Body of pancreas (tissue), 4 donors: ENCODE measurements around the gene CCDC184. TPM values are rescaled to one million over a fixed set of nuclear protein-coding genes. Genes with fewer than 3 reads are reported as not detected.

Experiments used
- ATAC-seq: fragments of 150-250 bp; one replicate; pipeline ENCODE4 v1.9.1; 2016
- DNase-seq, 4 donors: peaks; one replicate each; pipeline ENCODE4 v3.0.0-alpha.2; 2019
- H3K27ac ChIP-seq, 4 donors: fragments of 200-600 bp; sonication (generic); 1 replicate in 3 of 4; 2 replicates in 1 of 4; pipeline versions ENCODE4 v1.5.1 to v1.6.1; 2016 to 2019; ENCODE audit warnings: mild to moderate bottlenecking in 1 of 4, mixed read lengths in 1 of 4, moderate library complexity in 1 of 4
- H3K27me3 ChIP-seq, 2 donors: fragments of 200-600 bp; sonication (generic); one replicate each; pipeline ENCODE4 v1.6.0; 2016; ENCODE audit warnings: mild to moderate bottlenecking in 1 of 2
- H3K36me3 ChIP-seq, 2 donors: fragments of 200-600 bp; sonication (generic); replicated peaks in 1 of 2; 2 replicates each; pipeline ENCODE4 v1.5.1; 2016; ENCODE audit warnings: low read depth in 2 of 2; ENCODE audit not compliant: insufficient read depth in 1 of 2
- H3K4me1 ChIP-seq: fragments of 200-600 bp; sonication (generic); one replicate; pipeline ENCODE4 v1.6.0; 2016
- H3K4me3 ChIP-seq, 2 donors: fragments of 200-600 bp; sonication (generic); 1 replicate in 1 of 2; 2 replicates in 1 of 2; pipeline ENCODE4 v1.5.1; 2016 to 2019
- H3K9me3 ChIP-seq, 3 donors: fragments of 200-600 bp; sonication (generic); 1 replicate in 2 of 3; 2 replicates in 1 of 3; pipeline ENCODE4 v1.5.1; 2016
- CTCF ChIP-seq, 7 experiments: fragments of 450-650 bp in 4 of 7; fragments of 200-600 bp in 3 of 7; sonication (generic) in 3 of 7; IDR thresholded peaks; one replicate each; pipeline ENCODE4 v1.5.1; 2016 to 2019; ENCODE audit warnings: antibody characterized with exemption in 7 of 7
- POLR2A ChIP-seq, 3 donors: fragments of 450-650 bp; IDR thresholded peaks; one replicate each; pipeline ENCODE4 v1.6.1; 2016; ENCODE audit warnings: antibody characterized with exemption in 3 of 3, mild to moderate bottlenecking in 2 of 3
- WGBS, 2 donors: methylation state at CpG; one replicate each; pipeline ENCODE4 v1.1.5; 2017; 5-methylcytosine and 5-hydroxymethylcytosine counted together
- intact Hi-C: fragments of 100-400 bp; cut with DNase I; formaldehyde crosslinking; loops from one replicate; pipeline ENCODE4 v1.15.1; 2023
- total RNA-seq, 2 donors: library from RNA; depleted of rRNA; stranded (reverse); fragments of >200 nt; gene quantifications; one replicate each; pipeline ENCODE4 v1.1.0, GENCODE V29; 2016

Gene CCDC184
- total RNA-seq, 2 donors from 2014 or later: 0.26 TPM; not detected in 1

- H3K36me3 ChIP-seq: no peaks in the 10 kb centered on the region
- H3K27ac ChIP-seq: no peak overlapping the region
- intact Hi-C loops: no loop called here
- peak overlapping the region; percentile 9 to 11 for H3K4me3 ChIP-seq
- WGBS, 2 donors: 0 to 11% methylated on average over 11 to 49 of the region's 61 CpGs
- TF ChIP-seq POLR2A (IDR thresholded peaks at IDR 0.05): no peak
- TF ChIP-seq CTCF (IDR thresholded peaks at IDR 0.05): no peak
- H3K4me1 ChIP-seq: peaks cover 22% of the 10 kb centered on the region
- H3K27me3 ChIP-seq: peaks cover 0 to 20% of the 10 kb centered on the region in 2 donors
- no peaks in the 10 kb centered on the region for H3K9me3 ChIP-seq
- DNase-seq (peak in 1 of 4 donors; percentile 9), ATAC-seq (peak; percentile 15)
These were observed 568 bp downstream of the CCDC184 start for GRCh38 chr12:48183876-48184548.

- Histone ChIP-seq H3K9me3 (no peaks in the 10 kb centered on the region), H3K4me1 (peaks cover 22% of the 10 kb centered on the region), H3K4me3 (no peak overlapping the region), H3K27ac (no peak overlapping the region), H3K27me3 (peaks cover 0 to 20% of the 10 kb centered on the region in 2 donors), H3K36me3 (no peaks in the 10 kb centered on the region)
- DNase-seq (no peak), ATAC-seq (no peak)
- 6 to 14% methylated on average over 13 to 19 of the region's 20 CpGs for WGBS, 2 donors
- no peak for TF ChIP-seq POLR2A (IDR thresholded peaks at IDR 0.05)
- TF ChIP-seq CTCF (IDR thresholded peaks at IDR 0.05): no peak
- intact Hi-C loops: no loop called here
These were observed 1.1 kb downstream of the CCDC184 start for GRCh38 chr12:48184549-48184922.

GRCh38 chr12:48185181-48185919 lies 1.9 kb downstream of the CCDC184 start:
- intact Hi-C loops: no loop called here
- no peaks in the 10 kb centered on the region for H3K36me3 ChIP-seq
- H3K9me3 ChIP-seq: no peaks in the 10 kb centered on the region
- H3K4me1 ChIP-seq: peaks cover 22% of the 10 kb centered on the region
- ATAC-seq: no peak
- TF ChIP-seq CTCF (IDR thresholded peaks at IDR 0.05): no peak
- TF ChIP-seq POLR2A (IDR thresholded peaks at IDR 0.05): no peak
- H3K4me3 ChIP-seq: no peak overlapping the region
- peaks cover 0 to 20% of the 10 kb centered on the region in 2 donors for H3K27me3 ChIP-seq
- 62% methylated on average over 10 of the region's 10 CpGs for WGBS, 2 donors
- DNase-seq: no peak
- H3K27ac ChIP-seq: no peak overlapping the region

- Histone ChIP-seq H3K27me3 (peaks cover 0 to 10% of the 10 kb centered on the region in 2 donors), H3K9me3 (no peaks in the 10 kb centered on the region), H3K4me3 (no peak overlapping the region), H3K27ac (no peak overlapping the region), H3K36me3 (no peaks in the 10 kb centered on the region), H3K4me1 (peaks cover 14% of the 10 kb centered on the region)
- no peak for TF ChIP-seq POLR2A (IDR thresholded peaks at IDR 0.05)
- no peak for TF ChIP-seq CTCF (IDR thresholded peaks at IDR 0.05)
- no peak for DNase-seq
- intact Hi-C loops: no loop called here
- 71 to 73% methylated on average over 10 of the region's 10 CpGs for WGBS, 2 donors
- ATAC-seq: no peak
These were observed 4.7 kb downstream of the CCDC184 start for GRCh38 chr12:48187916-48188695.
